ENCODE data around the gene ATXN1. TPM values are rescaled to one million over a fixed set of nuclear protein-coding genes. Genes with fewer than 3 reads are reported as not detected.

ATXN1 gene
- total RNA-seq, 1 donor from 2014 or later = 71.2 TPM

GRCh38 chr6:16251706-16252105 is 509.6 kb downstream of the ATXN1 start:
- TF ChIP-seq CTCF (IDR thresholded peaks at IDR 0.05) = no peak
- DNase-seq (no peak), ATAC-seq (no peak)
- peaks cover 11% of the 10 kb centered on the region for H3K36me3 ChIP-seq
- H3K27ac ChIP-seq = no peak overlapping the region
- no peaks in the 10 kb centered on the region for H3K9me3 ChIP-seq
- no peak overlapping the region for H3K4me3 ChIP-seq
- intact Hi-C loops (cut with DNase I) = no loop called here
- no peaks in the 10 kb centered on the region for H3K4me1 ChIP-seq
- H3K27me3 ChIP-seq = no peaks in the 10 kb centered on the region

- Histone ChIP-seq H3K36me3 (peaks cover 11% of the 10 kb centered on the region), H3K9me3 (no peaks in the 10 kb centered on the region), H3K4me1 (no peaks in the 10 kb centered on the region), H3K27ac (no peak overlapping the region), H3K4me3 (no peak overlapping the region), H3K27me3 (no peaks in the 10 kb centered on the region)
- no peak for TF ChIP-seq CTCF (IDR thresholded peaks at IDR 0.05)
- DNase-seq (no peak), ATAC-seq (no peak)
- intact Hi-C loops (cut with DNase I) = no loop called here
These were observed 511.3 kb downstream of the ATXN1 start for GRCh38 chr6:16249971-16250370.

Measured in upper lobe of right lung (tissue), 1 donor.